AG04450 (cell line): ENCODE data around the gene ULK1. TPM values are rescaled to one million over a fixed set of nuclear protein-coding genes. Genes with fewer than 3 reads are reported as not detected.

Source experiments
- CTCF ChIA-PET: fragments of 300-600, 350-600 bp; formaldehyde crosslinking; extraction: SDS; loops from one replicate; lab custom pipeline; 2022; ENCODE audit warnings: antibody characterized with exemption, inconsistent platforms; lab: Charles Lee
- POLR2A ChIA-PET: fragments of 350-600 bp; formaldehyde crosslinking; extraction: SDS; loops from one replicate; lab custom pipeline; 2021; ENCODE audit warnings: antibody characterized with exemption, inconsistent platforms; lab: Yijun Ruan, JAX
- DNase-seq: peaks from one replicate; pipeline ENCODE4 v3.0.0-alpha.2; 2011; ENCODE audit warnings: low read depth, low spot score
- H3K27ac ChIP-seq: one replicate; pipeline ENCODE4 v1.5.1; 2012; ENCODE audit warnings: low read depth, low read length, control low read depth
- H3K27me3 ChIP-seq: one replicate; pipeline ENCODE4 v1.6.0; 2012; ENCODE audit warnings: low read length; ENCODE audit not compliant: control insufficient read depth, insufficient read depth
- H3K4me3 ChIP-seq: 2 replicates; pipeline ENCODE4 v1.5.1; 2011; ENCODE audit warnings: mild to moderate bottlenecking, low read depth, low read length, control low read depth
- H3K9me3 ChIP-seq: 2 replicates; pipeline ENCODE4 v1.5.1; 2012; ENCODE audit warnings: low read length; ENCODE audit not compliant: control insufficient read depth, insufficient read depth
- polyA plus RNA-seq: library from polyadenylated mRNA; depleted of rRNA; stranded (reverse); fragments of >200 nt; gene quantifications from 2 replicates; pipeline ENCODE4 v1.2.3, GENCODE V29; 2011
- TF ChIP-seq, protein P1 (sequence below): IDR thresholded peaks from 2 replicates; pipeline ENCODE4 v1.5.1; 2011; ENCODE audit warnings: low read depth, low read length, control low read depth, inconsistent platforms

The ULK1 gene
- polyA plus RNA-seq, 1 experiment = 4.6 TPM

DNA sequence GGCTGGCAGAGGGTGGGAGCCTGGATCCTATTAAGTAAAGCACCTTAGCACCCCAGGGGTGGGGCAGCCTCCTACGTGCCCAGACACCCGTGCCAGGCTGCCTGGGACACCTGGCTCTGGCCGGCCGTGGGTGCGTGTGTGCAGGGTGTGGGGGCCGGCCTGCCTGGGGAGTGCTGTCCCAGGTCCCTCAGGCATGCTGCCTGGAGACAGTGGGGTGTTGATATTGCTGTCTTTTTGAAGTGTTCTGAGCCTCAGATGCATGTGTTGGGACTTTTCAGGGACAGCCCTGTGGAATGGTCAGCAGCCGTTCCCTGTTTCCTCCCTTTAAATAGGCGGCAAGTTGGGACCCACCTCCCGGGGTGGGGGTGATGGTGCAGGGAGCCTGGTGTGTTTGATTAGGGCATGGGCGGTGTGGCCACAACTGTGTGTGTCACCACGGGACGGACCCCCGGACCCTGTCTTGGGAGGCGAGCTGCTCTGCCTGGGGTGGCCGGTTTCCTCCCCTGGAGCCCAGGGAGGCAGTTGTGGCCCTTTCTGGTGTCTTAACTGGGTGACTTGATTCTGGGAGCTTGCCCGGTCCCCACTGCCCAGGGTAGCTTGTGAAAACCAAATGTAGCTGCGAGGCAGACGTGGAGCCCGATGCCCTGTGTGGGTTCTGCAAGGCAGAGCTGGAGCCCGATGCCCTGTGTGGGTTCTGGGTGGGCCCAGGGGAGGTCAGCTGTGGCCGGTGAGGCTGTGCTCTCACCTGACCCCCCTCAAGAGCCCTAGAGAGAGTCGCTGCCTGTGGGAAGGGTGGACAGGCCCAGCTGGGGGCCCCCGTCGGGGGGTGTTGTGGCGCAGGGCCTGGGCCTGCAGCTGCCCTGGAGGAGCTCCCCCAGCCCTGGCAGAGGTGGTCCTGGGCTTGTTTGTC lies 8.2 kb downstream of the ULK1 start:
- ChIA-PET CTCF (no interaction called here), POLR2A (no interaction called here)

DNA sequence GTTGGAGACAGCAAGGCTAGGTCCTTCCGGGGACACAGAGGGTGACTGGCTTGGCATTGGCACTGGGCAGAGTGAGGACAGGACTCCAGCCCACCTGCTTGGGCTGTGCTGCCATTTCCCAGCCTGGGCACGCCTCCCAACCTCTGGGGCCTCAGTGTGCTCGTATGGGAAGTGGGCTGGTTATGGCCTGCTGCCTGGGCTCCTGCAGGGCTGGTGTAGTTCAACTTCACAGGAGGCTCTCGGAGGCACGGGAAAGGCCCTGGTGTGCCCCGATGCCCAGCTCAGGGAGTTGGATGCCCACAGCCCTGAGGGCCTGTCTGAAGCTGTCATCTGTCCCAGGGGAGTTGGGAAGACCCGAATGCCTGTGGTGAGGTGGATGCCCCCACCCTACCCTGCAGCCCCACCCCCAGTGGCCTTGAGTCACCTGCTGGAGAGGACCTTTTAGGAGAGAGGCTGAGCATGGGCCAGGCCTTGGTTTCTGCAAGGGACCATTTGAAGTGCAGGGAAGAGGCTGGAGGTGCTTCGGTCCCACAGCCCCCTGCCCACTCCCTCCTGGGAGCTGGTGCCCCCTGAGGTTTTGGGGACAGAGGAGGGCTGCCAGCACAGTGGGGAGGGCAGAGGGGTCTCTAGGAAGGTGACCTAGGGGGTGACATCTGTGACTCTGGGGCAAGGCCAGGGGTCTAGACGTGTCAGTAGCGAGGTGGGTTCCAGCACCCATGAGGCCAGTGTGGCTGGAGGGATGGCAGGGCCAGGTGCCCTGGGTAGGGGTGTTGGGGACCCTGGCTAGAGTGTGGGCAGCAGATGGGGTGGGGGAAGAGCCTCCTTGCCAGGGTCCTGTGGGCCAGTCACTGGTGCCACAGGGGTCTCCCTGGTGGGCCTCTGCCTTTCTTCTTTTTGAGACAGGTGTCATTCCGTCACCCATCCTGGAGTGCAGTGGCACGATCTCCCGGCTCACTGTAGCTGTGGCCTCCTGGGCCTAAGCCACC lies 9.1 kb downstream of the ULK1 start:
- Histone ChIP-seq H3K9me3 (no peaks in the 10 kb centered on the region; the same call in 1 of the 2 replicates), H3K27me3 (no peaks in the 10 kb centered on the region), H3K27ac (no peak overlapping the region), H3K4me3 (no peak overlapping the region)
- no peak for DNase-seq
- ChIA-PET CTCF (no interaction called here), POLR2A (no interaction called here)
- TF ChIP-seq, protein P1, sequence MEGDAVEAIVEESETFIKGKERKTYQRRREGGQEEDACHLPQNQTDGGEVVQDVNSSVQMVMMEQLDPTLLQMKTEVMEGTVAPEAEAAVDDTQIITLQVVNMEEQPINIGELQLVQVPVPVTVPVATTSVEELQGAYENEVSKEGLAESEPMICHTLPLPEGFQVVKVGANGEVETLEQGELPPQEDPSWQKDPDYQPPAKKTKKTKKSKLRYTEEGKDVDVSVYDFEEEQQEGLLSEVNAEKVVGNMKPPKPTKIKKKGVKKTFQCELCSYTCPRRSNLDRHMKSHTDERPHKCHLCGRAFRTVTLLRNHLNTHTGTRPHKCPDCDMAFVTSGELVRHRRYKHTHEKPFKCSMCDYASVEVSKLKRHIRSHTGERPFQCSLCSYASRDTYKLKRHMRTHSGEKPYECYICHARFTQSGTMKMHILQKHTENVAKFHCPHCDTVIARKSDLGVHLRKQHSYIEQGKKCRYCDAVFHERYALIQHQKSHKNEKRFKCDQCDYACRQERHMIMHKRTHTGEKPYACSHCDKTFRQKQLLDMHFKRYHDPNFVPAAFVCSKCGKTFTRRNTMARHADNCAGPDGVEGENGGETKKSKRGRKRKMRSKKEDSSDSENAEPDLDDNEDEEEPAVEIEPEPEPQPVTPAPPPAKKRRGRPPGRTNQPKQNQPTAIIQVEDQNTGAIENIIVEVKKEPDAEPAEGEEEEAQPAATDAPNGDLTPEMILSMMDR = no peak

More for the DNA sequence above, 8.2 kb downstream of the ULK1 start:
- H3K27ac ChIP-seq = no peak overlapping the region
- H3K27me3 ChIP-seq = no peaks in the 10 kb centered on the region
- H3K9me3 ChIP-seq = no peaks in the 10 kb centered on the region; the same call in 1 of the 2 replicates
- TF ChIP-seq, protein P1 = no peak
- DNase-seq = no peak
- H3K4me3 ChIP-seq = no peak overlapping the region

DNA sequence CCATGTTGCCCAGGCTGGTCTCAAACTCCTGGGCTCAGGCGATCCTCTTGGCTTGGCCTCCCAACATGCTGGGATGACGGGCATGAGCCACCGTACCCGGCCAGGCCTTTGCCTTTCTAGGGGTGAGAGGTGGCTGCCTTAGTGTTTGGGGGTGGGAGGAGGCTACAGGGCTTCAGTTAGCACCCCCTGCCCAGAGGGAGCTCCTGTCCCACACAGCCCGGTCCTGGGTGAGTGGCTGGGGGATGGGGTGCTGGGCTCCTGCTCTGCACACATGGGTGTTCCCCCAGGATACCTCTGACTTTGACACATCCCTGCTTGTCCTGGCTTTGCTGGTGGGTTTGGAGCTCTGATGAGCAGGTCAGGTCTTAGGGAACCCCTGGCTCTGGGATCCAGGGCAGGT lies 9.9 kb downstream of the ULK1 start:
- ChIA-PET POLR2A (no interaction called here), CTCF (no interaction called here)
- DNase-seq = no peak
- Histone ChIP-seq H3K27ac (no peak overlapping the region), H3K4me3 (no peak overlapping the region), H3K27me3 (no peaks in the 10 kb centered on the region), H3K9me3 (no peaks in the 10 kb centered on the region; the same call in 1 of the 2 replicates)
- TF ChIP-seq, protein P1 = no peak

DNA sequence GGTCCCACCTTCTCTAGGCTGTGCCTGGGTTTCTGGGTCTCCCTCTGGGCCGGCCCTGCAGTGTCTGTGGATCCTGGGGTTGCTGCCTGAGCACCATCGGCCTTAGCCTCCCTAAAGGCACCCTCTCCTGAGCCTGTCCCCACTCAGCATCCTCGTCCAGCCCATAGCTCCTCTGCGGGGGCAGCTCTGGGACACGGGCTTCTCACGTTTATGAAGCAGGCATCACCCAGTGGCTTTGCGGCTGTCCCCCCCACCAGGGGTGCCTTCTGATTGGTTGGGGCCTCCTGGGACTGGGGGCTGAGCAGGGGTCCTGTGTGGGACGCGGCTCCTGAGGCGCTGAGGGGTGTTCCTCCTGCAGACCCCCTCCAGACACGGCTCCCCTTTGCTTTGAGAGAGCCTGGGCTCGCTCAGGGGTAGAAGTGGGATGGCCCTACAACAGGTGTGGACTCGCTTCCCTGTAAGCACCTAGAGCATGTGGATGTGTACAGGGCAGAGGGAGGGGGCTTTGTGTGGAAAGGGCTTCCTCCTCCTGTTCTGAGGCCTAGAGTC lies 10.7 kb downstream of the ULK1 start:
- Histone ChIP-seq H3K27ac (no peak overlapping the region), H3K27me3 (no peaks in the 10 kb centered on the region), H3K9me3 (no peaks in the 10 kb centered on the region; the same call in 1 of the 2 replicates), H3K4me3 (no peak overlapping the region)
- CTCF ChIA-PET = no interaction called here
- POLR2A ChIA-PET = no interaction called here
- no peak for DNase-seq
- TF ChIP-seq, protein P1 = no peak
